Mammary epithelial cell (primary cell): ENCODE measurements around the gene ANXA1.

Source experiments
- CTCF ChIP-seq, 2 donors: IDR thresholded peaks in 1 of 2; conservative IDR thresholded peaks in 1 of 2; 2 replicates each; pipeline ENCODE4 v1.5.1; 2011 to 2012; ENCODE audit warnings: inconsistent platforms in 2 of 2, low read length in 2 of 2, mild to moderate bottlenecking in 2 of 2, control low read depth in 1 of 2, low read depth in 1 of 2; ENCODE audit not compliant: insufficient read depth in 1 of 2; ENCODE audit errors: extremely low read depth in 1 of 2
- EZH2 ChIP-seq: IDR thresholded peaks from 2 replicates; pipeline ENCODE4 v1.6.1; 2012; ENCODE audit warnings: low read length, inconsistent platforms, borderline replicate concordance

DNA sequence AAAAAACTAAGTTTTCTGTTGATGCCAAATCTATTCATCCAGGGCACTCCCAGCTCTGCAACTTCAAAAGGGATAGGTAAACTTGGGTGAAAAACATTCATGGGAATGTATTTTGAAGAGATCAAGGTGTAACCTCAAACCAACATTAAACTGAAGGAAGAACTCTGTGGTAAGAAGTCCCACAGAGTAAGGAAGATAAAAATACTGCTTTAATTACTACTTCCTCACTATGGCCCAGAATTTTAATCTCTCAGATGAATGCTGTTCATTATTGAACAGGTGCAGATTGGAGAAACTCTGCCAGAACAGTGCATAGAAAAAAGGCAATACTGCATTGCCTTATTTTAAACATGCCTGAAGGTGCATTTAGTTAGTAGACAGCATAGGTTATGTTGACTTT, 37.6 kb upstream of the ANXA1 start:
- TF ChIP-seq CTCF (conservative IDR thresholded peaks at IDR 0.05 in 1 of 2, IDR thresholded peaks at IDR 0.05 in 1 of 2; ENCODE audit: extremely low read depth in 1 of 2, insufficient read depth in 1 of 2, low read depth in 1 of 2, low read length in 2 of 2) = no peak
- no peak for TF ChIP-seq EZH2
